ENCODE results near the gene KDM8. TPM values are rescaled to one million over a fixed set of nuclear protein-coding genes. Genes with fewer than 3 reads are reported as not detected.
A peak's percentile ranks its signal among the peaks of the same experiment; 100 is the strongest.

The KDM8 gene
- total and polyA plus RNA-seq, 4 donors, result 4.6 to 198 (median 97.7) TPM

- Histone ChIP-seq H3K27ac (ENCODE audit: low read depth in 1 of 2, low read length in 2 of 2) (peak overlapping the region in 1 of 2 donors; percentile 39), H3K4me1 (ENCODE audit: control insufficient read depth in 4 of 4, insufficient read depth in 4 of 4, low read length in 3 of 4) (peaks cover 2 to 48% (median 30%) of the 10 kb centered on the region in 4 donors), H3K9ac (ENCODE audit: low read depth in 1 of 2, low read length in 2 of 2) (no peak overlapping the region), H3K27me3 (ENCODE audit: control insufficient read depth in 4 of 4, insufficient read depth in 4 of 4, low read length in 3 of 4) (no peaks in the 10 kb centered on the region), H3K4me3 (ENCODE audit: low read depth in 1 of 3, low read length in 3 of 3) (no peak overlapping the region), H3K36me3 (ENCODE audit: control insufficient read depth in 4 of 4, insufficient read depth in 3 of 4, low read depth in 1 of 4, low read length in 3 of 4) (peaks cover 0 to 4% (median 1%) of the 10 kb centered on the region in 4 donors), H3K9me3 (ENCODE audit: control insufficient read depth in 4 of 4, low read length in 3 of 4) (no peaks in the 10 kb centered on the region)
- TF ChIP-seq ZBTB33 (IDR thresholded peaks at IDR 0.05) (no peak), HNF4A (conservative IDR thresholded peaks at IDR 0.05) (peak in 1 of 2 donors; percentile 10), RAD21 (IDR thresholded peaks at IDR 0.05) (peak; percentile 41 to 52), CTCF (IDR thresholded peaks at IDR 0.05; ENCODE audit: low read depth, low read length, missing input control) (no peak), HNF4G (IDR thresholded peaks at IDR 0.05) (peak; percentile 32)
- 70% methylated on average over 27 of the region's 27 CpGs for WGBS
- DNase-seq (ENCODE audit: low spot score), result no peak
These were observed 22.4 kb downstream of the KDM8 start for GRCh38 chr16:27225536-27226360.

GRCh38 chr16:27226476-27226875 lies 23.1 kb downstream of the KDM8 start:
- Histone ChIP-seq H3K27ac (ENCODE audit: low read depth in 1 of 2, low read length in 2 of 2) (no peak overlapping the region), H3K27me3 (ENCODE audit: control insufficient read depth in 4 of 4, insufficient read depth in 4 of 4, low read length in 3 of 4) (no peaks in the 10 kb centered on the region), H3K9me3 (ENCODE audit: control insufficient read depth in 4 of 4, low read length in 3 of 4) (no peaks in the 10 kb centered on the region), H3K4me1 (ENCODE audit: control insufficient read depth in 4 of 4, insufficient read depth in 4 of 4, low read length in 3 of 4) (peaks cover 2 to 41% (median 24%) of the 10 kb centered on the region in 4 donors), H3K9ac (ENCODE audit: low read depth in 1 of 2, low read length in 2 of 2) (no peak overlapping the region), H3K4me3 (ENCODE audit: low read depth in 1 of 3, low read length in 3 of 3) (no peak overlapping the region), H3K36me3 (ENCODE audit: control insufficient read depth in 4 of 4, insufficient read depth in 3 of 4, low read depth in 1 of 4, low read length in 3 of 4) (peaks cover 0 to 2% (median 0%) of the 10 kb centered on the region in 4 donors)
- WGBS, result 71% methylated on average over 20 of the region's 20 CpGs
- no peak for TF ChIP-seq ZBTB33 (IDR thresholded peaks at IDR 0.05)
- no peak for TF ChIP-seq RXRA (IDR thresholded peaks at IDR 0.05)
- TF ChIP-seq RAD21 (IDR thresholded peaks at IDR 0.05), result no peak
- TF ChIP-seq TAF1 (conservative IDR thresholded peaks at IDR 0.05), result no peak
- TF ChIP-seq NR2F2 (IDR thresholded peaks at IDR 0.05), result no peak
- no peak for TF ChIP-seq HNF4A (conservative IDR thresholded peaks at IDR 0.05)
- no peak for TF ChIP-seq YY1 (IDR thresholded peaks at IDR 0.05)
- TF ChIP-seq FOXA2 (IDR thresholded peaks at IDR 0.05), result no peak
- no peak for TF ChIP-seq HNF4G (IDR thresholded peaks at IDR 0.05)
- no peak for TF ChIP-seq GABPA (IDR thresholded peaks at IDR 0.05 in 1 of 2, conservative IDR thresholded peaks at IDR 0.05 in 1 of 2)
- TF ChIP-seq MAX (IDR thresholded peaks at IDR 0.05), result no peak
- no peak for TF ChIP-seq REST (IDR thresholded peaks at IDR 0.05)
- no peak for TF ChIP-seq JUND (IDR thresholded peaks at IDR 0.05)
- TF ChIP-seq SP1 (IDR thresholded peaks at IDR 0.05), result no peak
- no peak for TF ChIP-seq FOXA1 (IDR thresholded peaks at IDR 0.05)
- no peak for TF ChIP-seq ATF3 (IDR thresholded peaks at IDR 0.05)
- no peak for DNase-seq (ENCODE audit: low spot score)
